Esophagus muscularis mucosa (tissue), 3 donors: Measurements from ENCODE around the gene PFDN4.

ENCODE experiments used
- POLR2A ChIP-seq: fragments of 450-650 bp; IDR thresholded peaks from one replicate; pipeline ENCODE4 v1.6.1; 2017; ENCODE audit warnings: antibody characterized with exemption, moderate library complexity, mild to moderate bottlenecking, low read depth
- TF ChIP-seq, protein P1 (sequence below), 3 experiments: fragments of 200-600 bp in 2 of 3; fragments of 450-650 bp in 1 of 3; sonication (generic) in 2 of 3; IDR thresholded peaks; one replicate each; pipeline ENCODE4 v1.5.1; 2017 to 2019; ENCODE audit warnings: antibody characterized with exemption in 3 of 3, mild to moderate bottlenecking in 2 of 3, moderate library complexity in 1 of 3

DNA sequence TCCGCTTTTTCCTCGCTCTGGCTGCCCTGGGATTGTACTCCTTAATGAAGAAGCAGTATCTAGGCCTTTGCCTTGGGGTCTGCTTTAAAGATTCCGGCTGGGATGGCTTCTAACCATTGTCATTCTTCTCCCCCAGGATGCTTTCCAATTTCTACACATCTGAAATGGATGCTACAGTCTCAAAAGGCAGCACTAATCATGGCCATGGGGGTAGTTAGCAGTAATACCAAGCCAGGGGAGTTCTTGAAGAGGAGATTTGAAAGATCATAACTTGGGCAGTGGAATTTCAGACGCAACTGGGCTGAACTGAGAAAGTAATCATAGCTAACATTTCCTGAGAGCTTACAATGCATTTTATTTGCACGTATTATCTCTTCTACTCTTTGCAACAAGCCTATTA is 3.4 kb upstream of the PFDN4 start:
- TF ChIP-seq, protein P1, sequence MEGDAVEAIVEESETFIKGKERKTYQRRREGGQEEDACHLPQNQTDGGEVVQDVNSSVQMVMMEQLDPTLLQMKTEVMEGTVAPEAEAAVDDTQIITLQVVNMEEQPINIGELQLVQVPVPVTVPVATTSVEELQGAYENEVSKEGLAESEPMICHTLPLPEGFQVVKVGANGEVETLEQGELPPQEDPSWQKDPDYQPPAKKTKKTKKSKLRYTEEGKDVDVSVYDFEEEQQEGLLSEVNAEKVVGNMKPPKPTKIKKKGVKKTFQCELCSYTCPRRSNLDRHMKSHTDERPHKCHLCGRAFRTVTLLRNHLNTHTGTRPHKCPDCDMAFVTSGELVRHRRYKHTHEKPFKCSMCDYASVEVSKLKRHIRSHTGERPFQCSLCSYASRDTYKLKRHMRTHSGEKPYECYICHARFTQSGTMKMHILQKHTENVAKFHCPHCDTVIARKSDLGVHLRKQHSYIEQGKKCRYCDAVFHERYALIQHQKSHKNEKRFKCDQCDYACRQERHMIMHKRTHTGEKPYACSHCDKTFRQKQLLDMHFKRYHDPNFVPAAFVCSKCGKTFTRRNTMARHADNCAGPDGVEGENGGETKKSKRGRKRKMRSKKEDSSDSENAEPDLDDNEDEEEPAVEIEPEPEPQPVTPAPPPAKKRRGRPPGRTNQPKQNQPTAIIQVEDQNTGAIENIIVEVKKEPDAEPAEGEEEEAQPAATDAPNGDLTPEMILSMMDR (IDR thresholded peaks at IDR 0.05) = no peak
- TF ChIP-seq POLR2A = no peak
